ENCODE results near the gene HEXA. TPM values are rescaled to one million over a fixed set of nuclear protein-coding genes. Genes with fewer than 3 reads are reported as not detected.

HEXA gene
- total RNA-seq, 5 donors from 2014 or later (not counting 1 experiment from before 2014, with no cell fraction given), result 78.2 to 101 (median 88.4) TPM

DNA sequence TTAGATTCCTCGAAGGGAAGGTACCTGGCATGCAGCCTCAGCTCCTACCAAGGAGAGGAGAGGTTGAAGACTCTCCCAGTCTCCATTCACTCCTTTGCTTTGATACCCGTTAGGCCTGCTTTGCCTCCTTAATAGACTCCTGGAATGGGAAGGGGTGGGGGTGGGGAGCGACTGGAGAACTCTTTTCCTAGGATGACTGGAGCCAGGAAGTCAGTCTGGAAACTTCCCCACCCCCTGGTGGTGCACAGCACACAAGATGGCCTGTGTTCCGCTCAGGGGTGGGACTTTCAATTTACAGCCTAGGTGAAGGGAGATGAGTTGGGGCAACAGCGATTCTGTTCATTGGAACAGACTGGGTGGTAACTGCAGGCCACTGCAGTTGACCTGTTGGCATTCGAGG lies 34.5 kb downstream of the HEXA start:
- no peak for DNase-seq
- ChIA-PET CTCF (interaction anchor here in 1 of 2 donors (0.6 kb wide), 1 partner anchor 339 kb away, joined by 3 read pairs; no protein-coding TSS in a partner anchor), POLR2A (interaction anchor here in 1 of 2 donors (0.6 kb wide), 1 partner anchor 108 kb away, joined by 3 read pairs; no protein-coding TSS in a partner anchor)
- H3K36me3 ChIP-seq (ENCODE audit: control insufficient read depth in 2 of 2, extremely low read depth in 1 of 2, insufficient read depth in 1 of 2, low read length in 1 of 2), result peaks cover 0 to 41% of the 10 kb centered on the region in 2 donors
- no peaks in the 10 kb centered on the region for H3K9me3 Mint-ChIP-seq
- peaks cover 51% of the 10 kb centered on the region for H3K36me3 Mint-ChIP-seq
- WGBS (ENCODE audit: insufficient coverage), result 100% methylated on average over 3 of the region's 6 CpGs
- no peak overlapping the region for H3K27ac ChIP-seq (ENCODE audit: low read length)
- no peak overlapping the region for H3K27ac Mint-ChIP-seq
- no peaks in the 10 kb centered on the region for H3K27me3 Mint-ChIP-seq
- H3K4me1 ChIP-seq (ENCODE audit: control insufficient read depth in 1 of 2, extremely low read depth in 1 of 2, insufficient read depth in 2 of 2, low read length in 2 of 2), result no peaks in the 10 kb centered on the region
- H3K9me3 ChIP-seq, result no peaks in the 10 kb centered on the region
- ATAC-seq (replicated peaks in 1 of 4), result no peak
- H3K4me1 Mint-ChIP-seq, result no peaks in the 10 kb centered on the region
- no peaks in the 10 kb centered on the region for H3K27me3 ChIP-seq (replicated peaks in 1 of 2; ENCODE audit: control insufficient read depth in 2 of 2, extremely low read depth in 1 of 2, insufficient read depth in 2 of 2, low read length in 1 of 2)
- no peak overlapping the region for H3K4me3 ChIP-seq (ENCODE audit: control insufficient read depth in 1 of 2, extremely low read depth in 1 of 2, low read length in 1 of 2)
- no peak overlapping the region for H3K4me3 Mint-ChIP-seq

DNA sequence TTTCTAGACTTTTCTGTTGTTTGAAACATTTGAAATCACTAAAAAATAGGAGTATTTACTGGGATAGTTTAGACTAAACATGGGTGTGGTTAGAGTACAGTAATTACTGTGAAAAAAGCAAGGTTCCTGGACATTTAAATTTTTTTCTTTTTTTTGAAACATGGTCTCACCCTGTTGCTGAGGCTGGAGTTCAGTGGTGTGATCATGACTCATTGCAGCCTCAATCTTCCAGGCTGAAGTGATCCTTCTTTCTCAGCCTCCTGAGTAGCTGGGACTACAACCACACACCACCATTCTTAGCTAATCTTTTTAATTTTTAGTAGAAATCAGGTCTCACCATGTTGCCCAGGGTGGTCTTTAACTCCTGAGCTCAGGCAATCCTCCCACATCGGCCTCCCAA lies 35.4 kb downstream of the HEXA start:
- CTCF ChIA-PET, result interaction anchor here in 1 of 2 donors (0.6 kb wide), 1 partner anchor 181 kb away, joined by 7 read pairs; no protein-coding TSS in a partner anchor
- 100% methylated on average over 1 of the region's 1 CpG for WGBS (ENCODE audit: insufficient coverage)
- H3K27ac ChIP-seq (ENCODE audit: low read length), result no peak overlapping the region
- H3K4me3 ChIP-seq (ENCODE audit: control insufficient read depth in 1 of 2, extremely low read depth in 1 of 2, low read length in 1 of 2), result no peak overlapping the region
- peaks cover 0 to 31% of the 10 kb centered on the region in 2 donors for H3K36me3 ChIP-seq (ENCODE audit: control insufficient read depth in 2 of 2, extremely low read depth in 1 of 2, insufficient read depth in 1 of 2, low read length in 1 of 2)
- no peak for ATAC-seq (replicated peaks in 1 of 4)
- no peaks in the 10 kb centered on the region for H3K4me1 ChIP-seq (ENCODE audit: control insufficient read depth in 1 of 2, extremely low read depth in 1 of 2, insufficient read depth in 2 of 2, low read length in 2 of 2)
- no peaks in the 10 kb centered on the region for H3K27me3 ChIP-seq (replicated peaks in 1 of 2; ENCODE audit: control insufficient read depth in 2 of 2, extremely low read depth in 1 of 2, insufficient read depth in 2 of 2, low read length in 1 of 2)
- POLR2A ChIA-PET, result no interaction called here
- Mint-ChIP-seq H3K27me3 (no peaks in the 10 kb centered on the region), H3K9me3 (no peaks in the 10 kb centered on the region), H3K4me3 (no peak overlapping the region), H3K27ac (no peak overlapping the region), H3K36me3 (peaks cover 42% of the 10 kb centered on the region), H3K4me1 (no peaks in the 10 kb centered on the region)
- DNase-seq, result no peak
- no peaks in the 10 kb centered on the region for H3K9me3 ChIP-seq

DNA sequence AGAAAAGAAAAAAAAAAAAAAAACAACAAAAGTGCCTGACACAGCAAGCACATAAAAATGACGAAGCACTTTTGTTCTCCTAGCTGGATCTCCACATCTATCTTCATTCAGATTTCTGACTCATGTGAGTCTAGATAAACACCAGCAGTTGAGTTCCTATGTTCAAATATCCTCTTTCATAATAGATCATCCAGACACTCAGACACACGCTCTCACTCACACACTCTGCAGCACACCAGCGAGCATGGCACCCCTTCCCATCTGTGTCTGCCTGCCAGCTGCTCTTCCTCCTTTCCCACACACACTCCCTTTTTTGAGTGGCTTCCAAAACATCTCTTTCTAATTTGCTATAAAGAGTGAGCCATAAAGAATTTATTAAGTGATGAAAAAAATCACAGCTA lies 36.0 kb downstream of the HEXA start:
- WGBS (ENCODE audit: insufficient coverage), result 100% methylated on average over 1 of the region's 3 CpGs
- H3K9me3 ChIP-seq, result no peaks in the 10 kb centered on the region
- no peaks in the 10 kb centered on the region for H3K4me1 Mint-ChIP-seq
- H3K4me1 ChIP-seq (ENCODE audit: control insufficient read depth in 1 of 2, extremely low read depth in 1 of 2, insufficient read depth in 2 of 2, low read length in 2 of 2), result no peaks in the 10 kb centered on the region
- CTCF ChIA-PET, result no interaction called here
- no peak overlapping the region for H3K27ac ChIP-seq (ENCODE audit: low read length)
- no peak for DNase-seq
- no peak overlapping the region for H3K4me3 ChIP-seq (ENCODE audit: control insufficient read depth in 1 of 2, extremely low read depth in 1 of 2, low read length in 1 of 2)
- no peak overlapping the region for H3K4me3 Mint-ChIP-seq
- no peak for ATAC-seq (replicated peaks in 1 of 4)
- POLR2A ChIA-PET, result interaction anchor here in 1 of 2 donors (0.6 kb wide), 1 partner anchor 16 kb away, joined by 3 read pairs; no protein-coding TSS in a partner anchor
- no peaks in the 10 kb centered on the region for H3K27me3 ChIP-seq (replicated peaks in 1 of 2; ENCODE audit: control insufficient read depth in 2 of 2, extremely low read depth in 1 of 2, insufficient read depth in 2 of 2, low read length in 1 of 2)
- no peaks in the 10 kb centered on the region for H3K9me3 Mint-ChIP-seq
- H3K36me3 Mint-ChIP-seq, result peaks cover 44% of the 10 kb centered on the region
- peaks cover 0 to 31% of the 10 kb centered on the region in 2 donors for H3K36me3 ChIP-seq (ENCODE audit: control insufficient read depth in 2 of 2, extremely low read depth in 1 of 2, insufficient read depth in 1 of 2, low read length in 1 of 2)
- no peak overlapping the region for H3K27ac Mint-ChIP-seq
- H3K27me3 Mint-ChIP-seq, result no peaks in the 10 kb centered on the region

DNA sequence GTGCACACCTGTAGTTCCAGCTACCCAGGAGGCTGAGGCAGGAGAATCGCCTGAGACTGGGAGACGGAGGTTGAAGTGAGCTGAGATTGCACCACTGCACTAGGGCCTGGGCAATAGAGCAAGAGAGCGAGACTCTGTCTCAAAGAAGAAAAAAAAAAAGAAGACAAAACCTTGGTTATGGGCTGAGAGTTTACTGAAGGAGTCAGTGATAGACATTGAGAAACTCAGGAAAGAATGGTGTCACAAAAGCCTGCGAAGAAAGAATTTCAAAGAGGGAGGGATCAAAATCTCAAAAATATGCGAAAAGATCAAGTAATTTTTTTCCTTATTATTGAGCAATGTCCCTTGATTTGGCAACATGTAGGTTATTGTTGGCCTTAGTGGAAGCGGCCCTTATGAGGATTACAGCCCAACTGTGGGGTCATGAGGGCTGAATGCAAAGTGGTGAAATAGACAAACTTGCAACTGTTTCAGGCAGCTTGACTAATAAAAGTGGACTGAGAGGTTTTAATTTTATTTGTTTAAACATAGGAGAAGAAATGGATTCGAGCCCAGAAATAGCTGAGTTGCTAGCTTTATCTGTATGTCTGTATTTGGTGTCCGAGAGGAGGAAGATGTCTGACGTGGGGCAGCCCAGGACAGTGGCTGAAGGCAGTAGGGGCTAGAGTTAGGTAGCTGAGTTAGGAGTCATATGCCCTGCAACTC lies 37.0 kb downstream of the HEXA start:
- Histone ChIP-seq H3K4me3 (ENCODE audit: control insufficient read depth in 1 of 2, extremely low read depth in 1 of 2, low read length in 1 of 2) (no peak overlapping the region), H3K9me3 (no peaks in the 10 kb centered on the region), H3K36me3 (ENCODE audit: control insufficient read depth in 2 of 2, extremely low read depth in 1 of 2, insufficient read depth in 1 of 2, low read length in 1 of 2) (peaks cover 2 to 20% of the 10 kb centered on the region in 2 donors), H3K4me1 (ENCODE audit: control insufficient read depth in 1 of 2, extremely low read depth in 1 of 2, insufficient read depth in 2 of 2, low read length in 2 of 2) (no peaks in the 10 kb centered on the region), H3K27me3 (replicated peaks in 1 of 2; ENCODE audit: control insufficient read depth in 2 of 2, extremely low read depth in 1 of 2, insufficient read depth in 2 of 2, low read length in 1 of 2) (no peaks in the 10 kb centered on the region), H3K27ac (ENCODE audit: low read length) (no peak overlapping the region)
- 94% methylated on average over 8 of the region's 9 CpGs for WGBS (ENCODE audit: insufficient coverage)
- no peak for ATAC-seq (replicated peaks in 1 of 4)
- Mint-ChIP-seq H3K4me3 (no peak overlapping the region), H3K4me1 (no peaks in the 10 kb centered on the region), H3K27me3 (no peaks in the 10 kb centered on the region), H3K9me3 (no peaks in the 10 kb centered on the region), H3K27ac (no peak overlapping the region), H3K36me3 (peaks cover 45% of the 10 kb centered on the region)
- no peak for DNase-seq
- ChIA-PET POLR2A (interaction anchor here in 1 of 2 donors (0.6 kb wide), 1 partner anchor 15 kb away, joined by 3 read pairs; no protein-coding TSS in a partner anchor), CTCF (no interaction called here)

DNA sequence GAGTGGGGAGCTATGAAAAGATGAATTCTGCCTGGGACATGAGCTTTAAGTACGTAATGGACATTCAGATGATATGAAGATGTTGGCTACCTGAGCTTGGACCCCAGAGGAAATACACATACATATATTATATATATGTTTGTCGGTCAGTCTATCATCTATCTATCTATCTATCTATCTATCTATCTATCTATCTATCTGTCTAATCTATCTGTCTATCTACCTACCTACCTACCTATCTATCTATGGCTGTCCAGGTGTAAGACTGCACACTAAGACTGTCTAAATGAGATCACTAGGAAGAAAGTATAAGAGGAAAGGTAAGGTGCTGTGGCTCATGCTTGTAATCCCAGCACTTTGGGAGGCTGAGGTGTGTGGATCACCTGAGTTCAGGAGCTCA lies 37.7 kb downstream of the HEXA start:
- Mint-ChIP-seq H3K27ac (no peak overlapping the region), H3K4me3 (no peak overlapping the region), H3K27me3 (no peaks in the 10 kb centered on the region), H3K36me3 (peaks cover 48% of the 10 kb centered on the region), H3K4me1 (no peaks in the 10 kb centered on the region), H3K9me3 (no peaks in the 10 kb centered on the region)
- WGBS (ENCODE audit: insufficient coverage), result no CpG with 5 or more reads among the region's 2 CpGs
- POLR2A ChIA-PET, result interaction anchor here in 1 of 2 donors (0.6 kb wide), 1 partner anchor 260 kb away, joined by 3 read pairs; no protein-coding TSS in a partner anchor
- DNase-seq, result no peak
- H3K9me3 ChIP-seq, result no peaks in the 10 kb centered on the region
- CTCF ChIA-PET, result no interaction called here
- no peaks in the 10 kb centered on the region for H3K4me1 ChIP-seq (ENCODE audit: control insufficient read depth in 1 of 2, extremely low read depth in 1 of 2, insufficient read depth in 2 of 2, low read length in 2 of 2)
- peaks cover 2 to 19% of the 10 kb centered on the region in 2 donors for H3K36me3 ChIP-seq (ENCODE audit: control insufficient read depth in 2 of 2, extremely low read depth in 1 of 2, insufficient read depth in 1 of 2, low read length in 1 of 2)
- ATAC-seq (replicated peaks in 1 of 4), result no peak
- no peak overlapping the region for H3K27ac ChIP-seq (ENCODE audit: low read length)
- no peaks in the 10 kb centered on the region for H3K27me3 ChIP-seq (replicated peaks in 1 of 2; ENCODE audit: control insufficient read depth in 2 of 2, extremely low read depth in 1 of 2, insufficient read depth in 2 of 2, low read length in 1 of 2)
- no peak overlapping the region for H3K4me3 ChIP-seq (ENCODE audit: control insufficient read depth in 1 of 2, extremely low read depth in 1 of 2, low read length in 1 of 2)

DNA sequence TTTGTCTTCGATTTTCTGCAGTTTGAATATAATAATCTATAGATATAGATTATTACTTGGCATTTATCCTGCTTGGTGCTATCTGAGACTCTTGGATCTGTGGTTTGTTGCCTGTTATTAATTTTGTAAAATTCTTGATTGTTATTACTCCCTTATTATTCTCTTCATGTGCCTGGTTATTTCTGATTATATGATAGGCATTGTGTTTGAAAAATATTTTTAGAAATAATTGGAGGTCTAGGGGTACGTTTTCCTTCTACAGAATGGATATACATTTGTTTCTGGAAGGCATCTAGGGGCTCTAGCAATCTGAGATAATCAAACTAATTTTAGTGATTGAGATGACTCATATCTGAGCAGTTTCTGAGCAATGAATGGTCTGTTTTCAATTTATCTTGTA lies 41.0 kb downstream of the HEXA start:
- ChIA-PET POLR2A (no interaction called here), CTCF (no interaction called here)
- Mint-ChIP-seq H3K4me3 (no peak overlapping the region), H3K36me3 (peaks cover 51% of the 10 kb centered on the region), H3K27me3 (no peaks in the 10 kb centered on the region), H3K27ac (no peak overlapping the region), H3K9me3 (no peaks in the 10 kb centered on the region), H3K4me1 (no peaks in the 10 kb centered on the region)
- Histone ChIP-seq H3K4me1 (ENCODE audit: control insufficient read depth in 1 of 2, extremely low read depth in 1 of 2, insufficient read depth in 2 of 2, low read length in 2 of 2) (no peaks in the 10 kb centered on the region), H3K4me3 (ENCODE audit: control insufficient read depth in 1 of 2, extremely low read depth in 1 of 2, low read length in 1 of 2) (no peak overlapping the region), H3K27ac (ENCODE audit: low read length) (no peak overlapping the region), H3K9me3 (no peaks in the 10 kb centered on the region), H3K36me3 (ENCODE audit: control insufficient read depth in 2 of 2, extremely low read depth in 1 of 2, insufficient read depth in 1 of 2, low read length in 1 of 2) (peaks cover 2 to 5% of the 10 kb centered on the region in 2 donors), H3K27me3 (replicated peaks in 1 of 2; ENCODE audit: control insufficient read depth in 2 of 2, extremely low read depth in 1 of 2, insufficient read depth in 2 of 2, low read length in 1 of 2) (no peaks in the 10 kb centered on the region)
- DNase-seq (no peak), ATAC-seq (replicated peaks in 1 of 4) (no peak)
- WGBS (ENCODE audit: insufficient coverage), result no CpG with 5 or more reads among the region's 2 CpGs
